Right lobe of liver (tissue), 4 donors: ENCODE results near the gene EPHA4.

Source experiments
- CTCF ChIP-seq, 4 donors: fragments of 200-600 bp in 3 of 4; fragments of 450-650 bp in 1 of 4; IDR thresholded peaks; one replicate each; pipeline versions ENCODE4 v1.5.1 to v1.8.0; 2016 to 2022; ENCODE audit warnings: antibody characterized with exemption in 4 of 4, mild to moderate bottlenecking in 2 of 4
- POLR2A ChIP-seq: fragments of 450-650 bp; IDR thresholded peaks from one replicate; pipeline ENCODE4 v1.6.1; 2017; ENCODE audit warnings: antibody characterized with exemption, mild to moderate bottlenecking
- donor health status: DM: no; HTN: no; CAD: no.
- donor health status: DM: no; HTN: no; CAD: no.
- donor health status: DM: no; HTN: yes; CAD: no.

- TF ChIP-seq CTCF (IDR thresholded peaks at IDR 0.05) = no peak
- TF ChIP-seq POLR2A = no peak
These were observed 106.3 kb downstream of the EPHA4 start for GRCh38 chr2:221465776-221466175.
